HUES48 (cell line): ENCODE measurements around the gene PPP1R12B.

Source experiments
- H3K27ac ChIP-seq: one replicate; pipeline ENCODE4 v1.7.0; 2013; ENCODE audit warnings: low read depth, low read length, inconsistent platforms
- H3K27me3 ChIP-seq: 2 replicates; pipeline ENCODE4 v1.6.1; 2013; ENCODE audit warnings: mild to moderate bottlenecking, low read length; ENCODE audit not compliant: control insufficient read depth, insufficient read depth
- H3K36me3 ChIP-seq: 2 replicates; pipeline ENCODE4 v1.6.1; 2013; ENCODE audit warnings: low read length; ENCODE audit not compliant: control insufficient read depth, insufficient read depth
- H3K4me1 ChIP-seq: 2 replicates; pipeline ENCODE4 v1.6.1; 2013; ENCODE audit warnings: mild to moderate bottlenecking, low read length; ENCODE audit not compliant: control insufficient read depth, insufficient read depth
- H3K4me3 ChIP-seq: 2 replicates; pipeline ENCODE4 v1.5.1; 2013; ENCODE audit warnings: mild to moderate bottlenecking, low read depth, low read length
- H3K9ac ChIP-seq: 2 replicates; pipeline ENCODE4 v1.6.1; 2013; ENCODE audit warnings: mild to moderate bottlenecking, low read depth, low read length, moderate library complexity
- H3K9me3 ChIP-seq: 2 replicates; pipeline ENCODE4 v1.6.1; 2013; ENCODE audit warnings: low read length; ENCODE audit not compliant: control insufficient read depth, insufficient read depth

Gene PPP1R12B

GRCh38 chr1:202348509-202349205, at the start of gene PPP1R12B:
Gene PPP1R12B, plus strand, starts transcription at chr1:202348699. Its CDS starts 153 bp downstream, at chr1:202348852.
- Histone ChIP-seq H3K4me3 (peak within 1 kb of the TSS; percentile 86), H3K27ac (peak within 1 kb of the TSS; percentile 92), H3K9me3 (no peaks in the 10 kb centered on the region), H3K27me3 (no peaks in the 10 kb centered on the region), H3K4me1 (peaks cover 13% of the 10 kb centered on the region; the same call in 1 of the 2 replicates), H3K36me3 (no peaks in the 10 kb centered on the region), H3K9ac (peak within 1 kb of the TSS; percentile 54)

- Histone ChIP-seq H3K36me3 (no peaks in the 10 kb centered on the region), H3K27me3 (no peaks in the 10 kb centered on the region)
Observed at GRCh38 chr1:202302166-202302565, 46.3 kb upstream of the PPP1R12B start.

DNA sequence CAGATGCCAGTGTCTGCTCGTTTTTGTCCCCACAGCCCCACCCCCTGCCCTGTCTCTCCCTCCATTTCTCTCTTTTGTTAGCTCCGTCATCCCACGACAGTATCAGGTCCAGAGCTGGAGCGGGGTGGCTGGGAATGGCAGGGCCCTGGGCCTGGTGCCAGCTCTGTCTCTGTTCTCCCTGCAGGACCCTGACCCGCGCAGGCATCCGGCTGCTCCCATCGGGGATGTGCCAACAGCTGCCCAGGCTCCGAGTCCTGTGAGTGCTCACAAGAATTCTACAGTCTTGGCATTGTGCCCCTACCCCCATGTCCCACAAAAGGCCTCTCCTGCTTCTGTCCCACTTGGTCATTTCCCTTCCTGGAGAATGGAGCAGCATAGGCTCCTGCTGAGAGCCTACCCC, 44.1 kb upstream of the PPP1R12B start:
- Histone ChIP-seq H3K36me3 (no peaks in the 10 kb centered on the region), H3K27me3 (no peaks in the 10 kb centered on the region), H3K4me3 (no peak overlapping the region), H3K9ac (no peak overlapping the region), H3K4me1 (no peaks in the 10 kb centered on the region), H3K27ac (no peak overlapping the region), H3K9me3 (no peaks in the 10 kb centered on the region)

More at GRCh38 chr1:202302166-202302565, 46.3 kb upstream of the PPP1R12B start:
- H3K27ac ChIP-seq = no peak overlapping the region
- H3K9me3 ChIP-seq = no peaks in the 10 kb centered on the region
- H3K4me3 ChIP-seq = no peak overlapping the region
- no peak overlapping the region for H3K9ac ChIP-seq
- H3K4me1 ChIP-seq = no peaks in the 10 kb centered on the region

DNA sequence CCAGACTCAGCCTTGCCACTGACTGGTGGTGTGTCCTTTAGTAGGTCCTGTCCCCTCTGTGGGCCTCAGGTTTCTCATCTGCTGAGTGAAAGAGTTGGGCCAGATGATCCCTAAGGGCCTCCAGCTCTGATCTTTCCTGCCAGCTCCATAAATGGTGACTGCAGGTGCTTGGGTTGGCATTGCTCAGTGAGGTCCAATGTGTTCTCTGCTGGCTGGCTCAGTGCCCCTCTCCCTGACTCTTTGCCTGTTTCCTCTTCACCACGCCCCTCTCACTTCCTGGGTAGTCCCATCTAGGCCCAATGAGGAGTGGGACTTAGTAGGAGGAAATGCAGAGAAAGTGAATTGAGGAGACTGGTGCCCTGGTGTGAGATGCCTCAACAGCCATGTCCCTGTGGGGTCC, 43.3 kb upstream of the PPP1R12B start:
- Histone ChIP-seq H3K9ac (no peak overlapping the region), H3K27me3 (no peaks in the 10 kb centered on the region), H3K36me3 (no peaks in the 10 kb centered on the region), H3K4me3 (no peak overlapping the region), H3K4me1 (no peaks in the 10 kb centered on the region), H3K9me3 (no peaks in the 10 kb centered on the region), H3K27ac (no peak overlapping the region)

- Histone ChIP-seq H3K4me3 (no peak overlapping the region), H3K27me3 (no peaks in the 10 kb centered on the region), H3K36me3 (no peaks in the 10 kb centered on the region), H3K4me1 (no peaks in the 10 kb centered on the region), H3K9ac (no peak overlapping the region), H3K9me3 (no peaks in the 10 kb centered on the region), H3K27ac (no peak overlapping the region)
Observed at GRCh38 chr1:202306535-202307345, 41.8 kb upstream of the PPP1R12B start.

DNA sequence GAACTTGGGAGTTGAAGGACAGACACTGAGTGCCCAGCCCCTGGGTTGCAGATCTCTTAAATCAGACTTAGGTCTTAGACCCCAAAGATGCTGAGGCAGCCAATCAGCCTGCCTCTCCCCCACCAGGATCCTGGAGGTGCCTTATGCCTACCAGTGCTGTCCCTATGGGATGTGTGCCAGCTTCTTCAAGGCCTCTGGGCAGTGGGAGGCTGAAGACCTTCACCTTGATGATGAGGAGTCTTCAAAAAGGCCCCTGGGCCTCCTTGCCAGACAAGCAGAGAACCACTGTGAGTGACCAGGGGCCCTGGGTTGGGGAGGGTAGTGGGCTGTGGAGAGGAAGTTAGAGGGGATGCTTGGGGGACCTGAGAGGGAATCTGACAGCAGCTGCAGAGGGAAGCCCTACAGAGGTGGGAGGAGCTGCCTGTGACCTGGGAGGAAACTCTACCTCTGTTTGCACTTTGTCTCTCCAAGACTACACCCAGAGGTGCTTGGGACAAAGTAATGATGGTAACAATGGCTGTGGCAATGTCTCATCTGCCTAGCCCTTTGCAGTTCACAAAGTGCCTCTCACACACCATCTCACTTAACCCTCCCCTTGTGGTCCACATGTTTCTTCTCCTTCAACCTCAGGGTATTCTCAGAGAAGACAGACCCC, 38.3 kb upstream of the PPP1R12B start:
- Histone ChIP-seq H3K36me3 (no peaks in the 10 kb centered on the region), H3K27me3 (no peaks in the 10 kb centered on the region), H3K9me3 (no peaks in the 10 kb centered on the region), H3K9ac (no peak overlapping the region), H3K27ac (no peak overlapping the region), H3K4me3 (no peak overlapping the region), H3K4me1 (peaks cover 2% of the 10 kb centered on the region; the same call in 1 of the 2 replicates)

DNA sequence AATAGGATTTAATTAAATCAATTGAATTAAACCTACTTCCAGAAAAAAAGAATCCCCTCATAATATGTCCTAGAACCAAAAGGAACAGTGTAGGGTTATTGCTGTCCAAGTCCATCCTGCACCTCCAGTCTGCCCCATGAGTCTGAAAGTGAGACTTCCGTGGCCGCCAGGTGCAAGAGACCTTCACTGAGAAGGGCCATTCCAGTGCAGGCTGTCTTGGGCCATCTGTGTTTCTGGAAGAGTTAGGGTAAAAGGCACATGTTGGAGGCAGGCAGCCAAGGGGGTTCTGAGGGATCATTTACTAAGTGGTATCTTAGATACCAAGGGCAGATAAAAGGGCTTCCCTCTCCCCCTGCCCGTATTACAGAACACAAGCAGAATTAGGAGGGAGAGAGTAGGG, 37.8 kb upstream of the PPP1R12B start:
- Histone ChIP-seq H3K9me3 (no peaks in the 10 kb centered on the region), H3K27me3 (no peaks in the 10 kb centered on the region), H3K9ac (no peak overlapping the region), H3K4me3 (no peak overlapping the region), H3K4me1 (peaks cover 5% of the 10 kb centered on the region; the same call in 1 of the 2 replicates), H3K27ac (no peak overlapping the region), H3K36me3 (no peaks in the 10 kb centered on the region)

DNA sequence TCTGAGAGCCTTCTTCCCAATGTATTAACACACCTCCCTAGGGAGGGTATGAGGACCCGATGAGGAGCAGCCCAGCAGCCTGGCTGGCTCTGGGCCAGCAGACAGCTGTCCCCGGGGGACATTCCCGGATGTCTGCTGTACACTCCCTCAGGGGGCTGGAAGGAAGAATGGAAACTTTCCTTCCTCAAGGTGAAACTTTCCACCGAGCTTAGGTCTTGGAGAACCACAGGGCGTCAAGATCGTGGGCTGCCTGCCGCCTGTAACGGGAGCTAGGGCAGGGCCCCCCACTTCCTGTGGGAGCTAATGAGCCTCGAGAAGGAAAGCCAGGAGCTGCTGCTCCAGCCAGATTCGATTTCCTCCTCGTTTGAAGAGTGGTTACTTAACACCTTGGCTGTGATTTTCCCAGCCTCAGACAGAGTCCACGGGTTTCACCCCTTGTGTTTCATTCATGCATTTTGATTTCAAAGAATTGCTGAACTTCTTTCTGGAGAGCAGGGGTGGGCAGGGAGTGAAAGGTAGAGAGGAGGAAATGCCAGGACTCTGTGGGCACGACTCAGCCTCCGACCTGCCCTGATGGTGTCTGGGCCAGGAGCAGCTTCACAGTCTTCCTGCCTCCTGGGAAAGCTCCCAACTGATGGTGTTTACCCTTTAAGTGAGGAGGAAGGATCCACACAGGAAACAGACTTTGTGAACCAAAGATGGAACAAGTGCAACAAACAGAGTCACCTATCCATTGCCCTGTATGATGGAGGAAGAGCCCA, 36.4 kb upstream of the PPP1R12B start:
- no peaks in the 10 kb centered on the region for H3K9me3 ChIP-seq
- H3K36me3 ChIP-seq = no peaks in the 10 kb centered on the region
- no peaks in the 10 kb centered on the region for H3K27me3 ChIP-seq
- peaks cover 5% of the 10 kb centered on the region; the same call in 1 of the 2 replicates for H3K4me1 ChIP-seq
- H3K27ac ChIP-seq = no peak overlapping the region
- H3K4me3 ChIP-seq = no peak overlapping the region
- no peak overlapping the region for H3K9ac ChIP-seq

GRCh38 chr1:202315576-202316168, 32.8 kb upstream of the PPP1R12B start:
- Histone ChIP-seq H3K9ac (no peak overlapping the region), H3K9me3 (no peaks in the 10 kb centered on the region)

DNA sequence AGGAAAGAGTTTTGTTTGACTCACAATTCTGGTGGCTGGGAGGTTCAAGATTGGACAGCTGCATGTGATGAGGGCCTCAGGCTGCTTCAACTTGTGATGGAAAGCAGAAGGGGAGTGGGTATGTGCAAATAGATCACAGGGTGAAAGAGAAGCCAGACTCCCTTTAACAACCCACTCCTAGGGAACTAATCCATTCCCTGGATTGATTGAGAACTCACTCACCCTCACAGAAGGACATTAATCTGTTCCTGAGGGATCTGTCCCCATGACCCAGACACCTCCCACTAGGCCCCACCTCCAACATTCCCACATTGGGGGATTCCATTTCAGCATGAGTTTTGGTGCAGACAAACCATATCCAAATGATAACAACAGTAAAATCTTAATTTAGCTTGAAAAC, 32.3 kb upstream of the PPP1R12B start:
- Histone ChIP-seq H3K4me3 (no peak overlapping the region), H3K27me3 (no peaks in the 10 kb centered on the region), H3K36me3 (no peaks in the 10 kb centered on the region), H3K9ac (no peak overlapping the region), H3K27ac (no peak overlapping the region), H3K9me3 (no peaks in the 10 kb centered on the region), H3K4me1 (peaks cover 5% of the 10 kb centered on the region; the same call in 1 of the 2 replicates)

More at GRCh38 chr1:202315576-202316168, 32.8 kb upstream of the PPP1R12B start:
- H3K4me1 ChIP-seq = peaks cover 5% of the 10 kb centered on the region; the same call in 1 of the 2 replicates
- H3K4me3 ChIP-seq = no peak overlapping the region
- no peaks in the 10 kb centered on the region for H3K36me3 ChIP-seq
- no peak overlapping the region for H3K27ac ChIP-seq
- H3K27me3 ChIP-seq = no peaks in the 10 kb centered on the region
